AG09319 (cell line): ENCODE results near the gene ARCN1.
A peak's percentile ranks its signal among the peaks of the same experiment; 100 is the strongest.
"Not testable (repeated sequence)": the region's sequence is repeated elsewhere in the genome, so short reads cannot be mapped to it uniquely, and the experiment has no call there.

ENCODE experiments used
- DNase-seq: peaks from one replicate; pipeline ENCODE4 v3.0.0-alpha.2; 2010; ENCODE audit warnings: low read depth; ENCODE audit errors: extremely low read depth
- TF ChIP-seq, protein P1 (sequence below): IDR thresholded peaks from 2 replicates; pipeline ENCODE4 v1.5.1; 2011; ENCODE audit warnings: low read depth, mild to moderate bottlenecking, inconsistent platforms, low read length, moderate library complexity

ARCN1 gene

DNA sequence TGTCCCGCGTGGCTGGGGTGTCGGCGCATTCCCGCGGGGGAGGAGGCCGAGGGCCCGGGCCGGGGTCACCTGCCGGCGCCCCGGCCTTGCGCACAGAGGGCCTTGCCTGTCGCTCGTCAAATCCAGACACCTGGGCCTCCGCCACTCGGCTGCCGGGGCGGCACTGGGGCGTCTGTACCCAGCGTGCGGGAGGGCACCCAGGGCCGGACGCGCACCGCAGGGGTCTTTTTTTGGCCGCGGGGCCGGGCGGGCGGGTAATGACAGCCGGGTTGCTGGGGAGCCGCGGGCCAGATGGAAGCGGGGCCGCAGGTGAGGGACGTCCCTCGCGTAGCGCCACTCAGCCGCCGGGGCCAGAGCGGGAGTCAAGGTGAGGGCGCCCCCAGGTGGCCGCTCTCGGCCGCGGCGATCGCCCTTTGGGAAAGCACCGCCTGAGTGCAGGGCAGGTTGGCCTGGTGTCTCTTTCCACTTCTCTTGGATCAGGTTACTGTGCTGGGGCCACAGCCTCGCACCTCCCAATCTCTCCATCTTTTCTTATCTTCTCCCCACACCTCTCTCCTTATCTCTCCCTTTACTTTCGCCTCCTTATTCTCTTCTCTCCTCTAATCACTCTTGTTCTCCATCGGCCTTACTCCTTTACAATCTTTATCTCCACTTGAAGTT lies 38.7 kb downstream of the ARCN1 start:
- DNase-seq = no peak
- TF ChIP-seq, protein P1, sequence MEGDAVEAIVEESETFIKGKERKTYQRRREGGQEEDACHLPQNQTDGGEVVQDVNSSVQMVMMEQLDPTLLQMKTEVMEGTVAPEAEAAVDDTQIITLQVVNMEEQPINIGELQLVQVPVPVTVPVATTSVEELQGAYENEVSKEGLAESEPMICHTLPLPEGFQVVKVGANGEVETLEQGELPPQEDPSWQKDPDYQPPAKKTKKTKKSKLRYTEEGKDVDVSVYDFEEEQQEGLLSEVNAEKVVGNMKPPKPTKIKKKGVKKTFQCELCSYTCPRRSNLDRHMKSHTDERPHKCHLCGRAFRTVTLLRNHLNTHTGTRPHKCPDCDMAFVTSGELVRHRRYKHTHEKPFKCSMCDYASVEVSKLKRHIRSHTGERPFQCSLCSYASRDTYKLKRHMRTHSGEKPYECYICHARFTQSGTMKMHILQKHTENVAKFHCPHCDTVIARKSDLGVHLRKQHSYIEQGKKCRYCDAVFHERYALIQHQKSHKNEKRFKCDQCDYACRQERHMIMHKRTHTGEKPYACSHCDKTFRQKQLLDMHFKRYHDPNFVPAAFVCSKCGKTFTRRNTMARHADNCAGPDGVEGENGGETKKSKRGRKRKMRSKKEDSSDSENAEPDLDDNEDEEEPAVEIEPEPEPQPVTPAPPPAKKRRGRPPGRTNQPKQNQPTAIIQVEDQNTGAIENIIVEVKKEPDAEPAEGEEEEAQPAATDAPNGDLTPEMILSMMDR = peak; percentile 82

DNA sequence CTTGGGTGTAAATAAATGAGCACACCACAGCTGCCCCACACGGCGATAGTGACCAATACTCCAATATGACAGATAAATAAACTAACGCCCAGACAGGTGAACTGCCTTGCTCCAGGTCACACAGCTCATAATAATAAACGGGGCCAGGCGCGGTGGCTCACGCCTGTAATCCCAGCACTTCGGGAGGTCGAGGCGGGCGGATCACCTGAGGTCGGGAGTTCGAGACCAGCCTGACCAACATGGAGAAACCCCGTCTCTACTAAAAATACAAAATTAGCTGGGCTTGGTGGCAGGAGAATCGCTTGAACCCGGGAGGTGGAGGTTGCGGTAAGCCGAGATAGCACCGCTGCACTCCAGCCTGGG lies 39.2 kb downstream of the ARCN1 start:
- DNase-seq = not testable (repeated sequence)

DNA sequence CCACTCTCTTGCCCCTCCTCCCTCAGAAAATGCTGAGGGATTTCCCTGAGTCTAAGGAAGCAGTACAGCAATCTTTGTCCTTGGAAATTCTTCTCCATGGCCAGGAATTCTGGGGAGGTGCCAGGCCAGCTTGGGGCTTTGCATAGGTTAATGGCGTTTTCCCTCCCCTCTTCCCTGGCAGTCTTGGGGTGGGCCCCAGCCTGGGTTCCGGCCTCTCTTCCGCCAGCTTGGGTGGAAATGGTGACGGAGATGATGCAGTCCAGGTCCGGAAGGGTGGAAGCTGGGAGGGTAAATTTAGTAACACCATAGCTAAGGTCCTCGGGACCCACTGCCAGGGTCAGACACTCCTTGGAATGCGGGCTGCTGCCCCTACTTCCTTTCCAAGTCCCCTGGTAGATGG lies 40.2 kb downstream of the ARCN1 start:
- TF ChIP-seq, protein P1 = no peak
- DNase-seq = no peak

DNA sequence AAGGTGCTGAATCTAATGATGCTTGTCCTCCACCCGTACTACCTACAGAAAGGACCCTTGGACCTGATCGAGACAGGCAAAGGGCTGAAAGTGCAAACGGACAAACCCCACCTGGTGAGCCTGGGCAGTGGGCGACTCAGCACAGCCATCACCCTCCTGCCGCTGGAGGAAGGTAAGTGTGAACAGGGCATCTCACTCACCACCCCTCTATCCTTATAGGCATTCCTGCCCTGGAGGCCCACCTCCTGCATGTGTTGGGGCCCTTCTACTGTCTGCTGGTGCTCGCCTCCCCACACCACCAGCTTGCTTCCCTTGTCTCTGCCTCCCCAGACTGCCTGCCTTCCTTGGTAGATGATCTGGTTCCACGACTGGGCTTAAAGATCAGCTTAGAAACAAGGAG lies 42.3 kb downstream of the ARCN1 start:
- TF ChIP-seq, protein P1 = no peak
- DNase-seq = no peak

DNA sequence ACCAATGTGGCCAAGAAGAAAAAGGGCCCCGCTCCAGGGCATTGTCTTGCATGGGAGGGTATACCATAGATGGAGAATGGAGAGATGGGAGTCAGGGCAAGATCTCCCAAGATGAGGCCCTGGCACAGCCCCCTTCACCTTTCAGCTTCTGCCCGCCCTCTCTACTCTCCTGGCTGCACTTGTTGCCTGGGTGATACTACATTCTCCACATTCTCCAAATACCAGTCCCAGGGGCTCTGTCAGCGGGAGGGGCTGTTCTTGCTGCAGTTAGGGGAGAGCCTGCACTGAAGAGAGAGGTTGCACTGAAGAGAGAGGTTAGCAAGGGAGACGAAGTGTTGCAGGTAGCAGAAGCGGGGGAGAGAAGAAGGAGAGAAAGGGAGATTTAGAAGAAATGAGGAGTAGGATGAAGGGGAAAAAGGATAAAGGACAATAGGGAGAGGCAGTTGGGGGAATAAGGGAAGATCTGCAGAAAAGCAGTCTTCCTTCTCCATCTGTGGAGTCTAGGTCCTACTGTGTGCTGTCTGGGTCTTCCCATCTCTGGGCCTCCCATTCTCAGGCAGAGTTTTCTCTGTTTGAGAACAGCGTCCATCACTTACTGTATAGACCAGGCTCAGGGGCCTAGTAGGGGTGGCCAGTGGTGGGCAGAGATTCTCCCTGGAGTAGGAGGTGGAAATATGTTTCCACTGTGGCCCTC lies 43.2 kb downstream of the ARCN1 start:
- TF ChIP-seq, protein P1 = no peak
- DNase-seq = no peak

GRCh38 chr11:118615976-118616371 lies 43.8 kb downstream of the ARCN1 start:
- TF ChIP-seq, protein P1 = no peak
- DNase-seq = no peak

- TF ChIP-seq, protein P1 = no peak
- no peak for DNase-seq
Observed at GRCh38 chr11:118618115-118618990, 46.1 kb downstream of the ARCN1 start.
